ENCODE data around the gene TXNDC11.

- TF ChIP-seq CTCF (IDR thresholded peaks at IDR 0.05) (no peak), POLR2A (IDR thresholded peaks at IDR 0.05) (no peak)
Observed at GRCh38 chr16:11755022-11755760, 12.5 kb upstream of the TXNDC11 start.
